MCF 10A (cell line): ENCODE results near the gene SDC1. TPM values are rescaled to one million over a fixed set of nuclear protein-coding genes. Genes with fewer than 3 reads are reported as not detected.
"Not testable (repeated sequence)": the region's sequence is repeated elsewhere in the genome, so short reads cannot be mapped to it uniquely, and the experiment has no call there.

Experiments used
- BruUV-seq: library from RNA; stranded (reverse); fragments of 400-500 nt; replicated peaks from 2 replicates; lab custom pipeline; 2021; lab: Mats Ljungman, UMichigan
- CTCF ChIA-PET: fragments of 300-600 bp; sonication (Branson Sonifier 250); formaldehyde crosslinking; extraction: SDS; loops from one replicate; lab custom pipeline; 2021; ENCODE audit warnings: antibody characterized with exemption, inconsistent platforms; lab: Yijun Ruan, JAX
- POLR2A ChIA-PET: fragments of 300-600, 350-650 bp; sonication (Branson Sonifier 250); formaldehyde crosslinking; extraction: SDS; loops from one replicate; lab custom pipeline; 2020; ENCODE audit warnings: antibody characterized with exemption, inconsistent platforms; lab: Yijun Ruan, JAX
- DNase-seq: peaks from one replicate; pipeline ENCODE4 v3.0.0-alpha.2; 2018; ENCODE audit not compliant: unreplicated experiment
- H3K27ac Mint-ChIP-seq: one replicate; pipeline ENCODE4 v1.8.0; 2022; ENCODE audit warnings: mild to moderate bottlenecking, low read depth, mixed read lengths; ENCODE audit not compliant: unreplicated experiment
- H3K27me3 Mint-ChIP-seq: one replicate; pipeline ENCODE4 v1.8.0; 2022; ENCODE audit warnings: mixed read lengths; ENCODE audit not compliant: insufficient read depth, unreplicated experiment
- H3K36me3 Mint-ChIP-seq: one replicate; pipeline ENCODE4 v1.8.0; 2022; ENCODE audit warnings: mild to moderate bottlenecking, moderate library complexity, mixed read lengths; ENCODE audit not compliant: insufficient read depth, unreplicated experiment
- H3K4me1 Mint-ChIP-seq: one replicate; pipeline ENCODE4 v1.8.0; 2022; ENCODE audit warnings: mixed read lengths; ENCODE audit not compliant: insufficient read depth, unreplicated experiment
- H3K4me3 Mint-ChIP-seq: one replicate; pipeline ENCODE4 v1.8.0; 2022; ENCODE audit warnings: mild to moderate bottlenecking, moderate library complexity, mixed read lengths; ENCODE audit not compliant: unreplicated experiment
- H3K9me3 Mint-ChIP-seq: one replicate; pipeline ENCODE4 v1.8.0; 2022; ENCODE audit warnings: mixed read lengths; ENCODE audit not compliant: unreplicated experiment
- intact Hi-C: fragments of 100-400 bp; cut with micrococcal nuclease; formaldehyde crosslinking; loops from 2 replicates; pipeline ENCODE4 v1.14.1; 2022
- total RNA-seq: library from RNA; stranded (reverse); gene quantifications from 2 replicates; pipeline ENCODE4 v1.2.3, GENCODE V29; 2022
- TF ChIP-seq, protein P1 (sequence below): fragments of 200-600 bp; IDR thresholded peaks from one replicate; pipeline ENCODE4 v1.8.0; 2022; ENCODE audit warnings: antibody characterized with exemption, mild to moderate bottlenecking; ENCODE audit not compliant: unreplicated experiment

The SDC1 gene
- total RNA-seq, 1 experiment from 2014 or later, result 232 TPM

DNA sequence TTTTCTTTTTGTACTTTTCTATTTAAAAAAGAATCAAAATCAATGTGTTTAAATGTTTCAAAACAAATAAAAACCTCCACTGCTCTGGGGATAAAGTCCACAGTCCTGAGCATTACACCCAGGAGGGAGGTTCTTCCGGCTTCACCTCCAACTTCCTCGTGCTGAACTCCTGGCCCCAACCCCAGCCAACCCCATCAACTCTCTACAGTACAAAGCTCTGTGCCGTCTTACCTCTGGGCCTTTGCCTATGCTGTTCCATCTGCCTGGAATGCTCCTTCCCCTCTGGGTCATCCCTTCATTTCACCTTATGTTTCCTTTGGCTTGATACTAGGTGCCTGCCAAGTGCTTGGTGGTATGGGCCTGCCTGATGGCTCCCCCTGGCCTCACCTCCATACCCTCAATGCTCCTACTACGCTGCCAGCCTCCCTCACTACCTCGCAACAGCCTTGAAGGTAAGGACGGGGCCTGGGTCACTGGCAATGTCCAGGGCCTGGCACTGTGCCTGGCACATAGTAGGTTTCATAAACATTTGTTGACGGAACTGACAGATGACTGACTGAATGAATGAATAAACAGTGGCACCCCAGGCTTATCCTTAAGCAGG lies 28.8 kb downstream of the SDC1 start:
- Mint-ChIP-seq H3K4me3 (no peak overlapping the region), H3K27me3 (no peaks in the 10 kb centered on the region), H3K4me1 (peaks cover 16% of the 10 kb centered on the region), H3K27ac (no peak overlapping the region), H3K36me3 (peaks cover 10% of the 10 kb centered on the region), H3K9me3 (no peaks in the 10 kb centered on the region)
- no peak for DNase-seq
- ChIA-PET POLR2A (interaction anchor here (0.9 to 1.4 kb wide), 2 partner anchors 16 to 30 kb away, joined by 3 to 4 read pairs; no protein-coding TSS in a partner anchor), CTCF (no interaction called here)
- BruUV-seq, result no TSS peak
- TF ChIP-seq, protein P1, sequence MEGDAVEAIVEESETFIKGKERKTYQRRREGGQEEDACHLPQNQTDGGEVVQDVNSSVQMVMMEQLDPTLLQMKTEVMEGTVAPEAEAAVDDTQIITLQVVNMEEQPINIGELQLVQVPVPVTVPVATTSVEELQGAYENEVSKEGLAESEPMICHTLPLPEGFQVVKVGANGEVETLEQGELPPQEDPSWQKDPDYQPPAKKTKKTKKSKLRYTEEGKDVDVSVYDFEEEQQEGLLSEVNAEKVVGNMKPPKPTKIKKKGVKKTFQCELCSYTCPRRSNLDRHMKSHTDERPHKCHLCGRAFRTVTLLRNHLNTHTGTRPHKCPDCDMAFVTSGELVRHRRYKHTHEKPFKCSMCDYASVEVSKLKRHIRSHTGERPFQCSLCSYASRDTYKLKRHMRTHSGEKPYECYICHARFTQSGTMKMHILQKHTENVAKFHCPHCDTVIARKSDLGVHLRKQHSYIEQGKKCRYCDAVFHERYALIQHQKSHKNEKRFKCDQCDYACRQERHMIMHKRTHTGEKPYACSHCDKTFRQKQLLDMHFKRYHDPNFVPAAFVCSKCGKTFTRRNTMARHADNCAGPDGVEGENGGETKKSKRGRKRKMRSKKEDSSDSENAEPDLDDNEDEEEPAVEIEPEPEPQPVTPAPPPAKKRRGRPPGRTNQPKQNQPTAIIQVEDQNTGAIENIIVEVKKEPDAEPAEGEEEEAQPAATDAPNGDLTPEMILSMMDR, result no peak
- intact Hi-C loops, result no loop called here

- ChIA-PET CTCF (interaction anchor here (0.7 to 1.5 kb wide), 2 partner anchors 7 to 125 kb away, joined by 3 read pairs; no protein-coding TSS in a partner anchor), POLR2A (interaction anchor here (0.9 to 1.4 kb wide), 2 partner anchors 17 to 31 kb away, joined by 3 to 4 read pairs; no protein-coding TSS in a partner anchor)
- Mint-ChIP-seq H3K27ac (no peak overlapping the region), H3K4me3 (no peak overlapping the region), H3K4me1 (peaks cover 16% of the 10 kb centered on the region), H3K36me3 (peaks cover 5% of the 10 kb centered on the region), H3K27me3 (no peaks in the 10 kb centered on the region), H3K9me3 (no peaks in the 10 kb centered on the region)
- DNase-seq, result no peak
- TF ChIP-seq, protein P1, result no peak
- intact Hi-C loops, result no loop called here
- BruUV-seq, result no TSS peak
Measured at GRCh38 chr2:20195431-20196033, 29.4 kb downstream of the SDC1 start.

DNA sequence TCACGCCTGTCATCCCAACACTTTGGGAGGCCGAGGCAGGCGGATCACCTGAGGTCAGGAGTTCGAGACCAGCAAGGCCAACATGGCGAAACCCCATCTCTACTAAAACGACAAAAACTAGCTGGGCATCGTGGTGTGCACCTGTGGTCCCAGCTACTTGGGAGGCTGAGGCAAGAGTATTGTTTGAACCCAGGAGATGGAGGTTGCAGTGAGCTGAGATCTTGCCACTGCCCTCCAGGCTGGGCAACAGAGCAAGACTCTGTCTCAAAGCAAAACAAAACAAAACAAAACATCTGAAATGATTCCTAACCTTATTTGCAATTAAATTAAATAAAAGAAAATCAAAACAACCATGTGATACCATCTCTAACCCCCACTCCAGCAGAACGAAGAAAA lies 29.9 kb downstream of the SDC1 start:
- CTCF ChIA-PET, result interaction anchor here (0.7 to 1.5 kb wide), 2 partner anchors 8 to 125 kb away, joined by 3 read pairs; no protein-coding TSS in a partner anchor
- peaks cover 16% of the 10 kb centered on the region for H3K4me1 Mint-ChIP-seq
- H3K36me3 Mint-ChIP-seq, DNase-seq, H3K27me3 Mint-ChIP-seq, H3K9me3 Mint-ChIP-seq, H3K27ac Mint-ChIP-seq, intact Hi-C loops, BruUV-seq, H3K4me3 Mint-ChIP-seq: not testable (repeated sequence)
- POLR2A ChIA-PET, result interaction anchor here (0.9 kb wide), 1 partner anchor 17 kb away, joined by 3 read pairs; no protein-coding TSS in a partner anchor

DNA sequence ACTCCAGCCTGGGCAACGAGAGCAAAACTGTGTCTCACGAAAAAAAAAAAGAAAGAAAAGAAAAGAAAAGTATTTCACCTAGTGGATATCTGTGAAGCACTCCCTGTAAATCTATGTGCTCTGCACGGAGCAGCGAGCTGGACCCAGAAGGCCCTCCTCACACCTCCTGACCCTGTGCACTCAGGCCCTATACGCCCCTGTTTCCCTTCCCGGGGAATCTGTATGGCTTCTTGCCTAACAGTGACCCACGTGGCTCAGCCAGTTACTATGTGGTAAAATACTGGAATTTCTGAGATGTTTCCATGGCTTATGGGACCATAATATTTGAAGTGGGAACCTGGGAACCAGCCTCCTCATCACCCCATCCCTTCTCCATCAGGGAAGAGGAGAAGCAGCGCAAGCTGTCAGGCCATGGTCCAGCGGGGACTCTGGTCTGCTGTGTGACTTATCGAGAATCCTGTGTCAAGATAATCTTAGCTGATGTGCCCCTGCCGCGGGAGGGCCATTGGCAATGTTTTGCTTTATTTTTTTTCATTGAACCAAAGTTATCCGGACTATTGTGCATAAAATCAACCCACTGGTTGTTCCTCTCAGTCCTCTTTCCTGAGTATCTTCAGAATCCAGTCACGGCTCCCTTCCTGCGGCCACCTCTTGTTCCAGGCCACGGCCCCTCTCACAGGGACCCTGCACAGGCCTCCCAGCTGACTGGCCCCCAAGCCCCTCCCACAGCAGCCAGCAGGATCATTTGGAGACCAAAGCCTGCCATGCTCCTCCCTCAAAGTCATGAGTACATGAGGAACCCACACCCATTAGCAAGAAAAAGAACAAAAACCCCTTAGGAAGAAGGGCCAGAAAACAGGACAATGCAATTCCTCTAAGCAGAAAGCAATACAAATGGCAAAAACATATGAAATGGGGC lies 30.6 kb downstream of the SDC1 start:
- ChIA-PET POLR2A (no interaction called here), CTCF (interaction anchor here (0.7 to 1.5 kb wide), 4 partner anchors 9 to 60 kb away, joined by 3 to 4 read pairs (median 3); no protein-coding TSS in a partner anchor)
- H3K9me3 Mint-ChIP-seq, result no peaks in the 10 kb centered on the region
- H3K27me3 Mint-ChIP-seq, result no peaks in the 10 kb centered on the region
- no TSS peak for BruUV-seq
- H3K4me3 Mint-ChIP-seq, result no peak overlapping the region
- TF ChIP-seq, protein P1, result no peak
- DNase-seq, result no peak
- H3K27ac Mint-ChIP-seq, result no peak overlapping the region
- no peaks in the 10 kb centered on the region for H3K36me3 Mint-ChIP-seq
- intact Hi-C loops, result no loop called here
- H3K4me1 Mint-ChIP-seq, result peaks cover 13% of the 10 kb centered on the region
